NCI-H69 (cell line): ENCODE results near the gene VPS37D.
"Not testable (repeated sequence)": the region's sequence is repeated elsewhere in the genome, so short reads cannot be mapped to it uniquely, and the experiment has no call there.

Experiments
- DNase-seq: peaks from one replicate; lab custom pipeline; 2025; lab: John Stamatoyannopoulos, UW

The VPS37D gene

DNA sequence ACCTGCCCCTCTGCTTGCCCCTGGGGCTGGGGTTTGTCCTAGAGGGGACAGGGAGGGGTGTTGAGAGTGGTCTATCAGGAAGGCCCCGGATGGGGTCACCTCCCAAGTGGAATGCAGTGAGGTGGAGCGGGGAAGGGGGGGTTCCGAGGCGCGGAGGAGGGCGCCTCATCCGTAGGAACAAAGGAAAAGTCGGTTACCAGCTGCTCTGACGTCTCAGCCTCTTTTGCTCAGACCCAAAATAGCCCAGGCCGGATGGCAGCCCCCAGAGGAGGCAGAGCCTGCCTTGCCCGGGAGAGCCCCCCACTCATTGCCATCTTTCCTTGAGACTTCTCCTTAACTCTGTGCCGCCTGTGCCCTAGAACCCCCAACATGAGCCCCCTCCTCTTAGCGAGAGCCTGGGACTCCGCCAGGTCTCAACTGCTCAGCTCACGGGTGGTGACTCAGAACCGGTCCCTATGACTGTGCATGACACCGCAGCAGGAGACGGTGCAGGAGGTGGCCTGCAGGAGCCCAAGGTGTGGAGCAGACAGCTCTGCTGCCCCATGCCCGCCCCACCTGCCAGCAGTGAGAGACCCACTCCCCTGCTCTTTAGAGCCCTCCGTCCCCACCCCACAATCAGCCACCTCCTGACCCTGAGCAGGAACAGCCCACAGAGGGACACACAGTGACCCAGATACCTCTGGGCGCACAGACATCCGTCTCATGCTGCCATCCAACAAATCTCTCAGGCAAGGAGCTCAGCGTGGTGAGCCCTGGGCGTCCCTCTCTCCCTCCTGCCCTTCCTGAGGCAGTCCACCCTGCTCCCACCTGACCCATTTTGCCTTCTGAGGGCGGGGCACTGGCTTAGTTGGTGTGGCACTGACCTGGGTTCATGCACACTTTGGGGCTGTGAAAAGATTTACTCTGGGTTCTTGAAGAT is 38.8 kb downstream of the VPS37D start:
- DNase-seq = peak; percentile 80

DNA sequence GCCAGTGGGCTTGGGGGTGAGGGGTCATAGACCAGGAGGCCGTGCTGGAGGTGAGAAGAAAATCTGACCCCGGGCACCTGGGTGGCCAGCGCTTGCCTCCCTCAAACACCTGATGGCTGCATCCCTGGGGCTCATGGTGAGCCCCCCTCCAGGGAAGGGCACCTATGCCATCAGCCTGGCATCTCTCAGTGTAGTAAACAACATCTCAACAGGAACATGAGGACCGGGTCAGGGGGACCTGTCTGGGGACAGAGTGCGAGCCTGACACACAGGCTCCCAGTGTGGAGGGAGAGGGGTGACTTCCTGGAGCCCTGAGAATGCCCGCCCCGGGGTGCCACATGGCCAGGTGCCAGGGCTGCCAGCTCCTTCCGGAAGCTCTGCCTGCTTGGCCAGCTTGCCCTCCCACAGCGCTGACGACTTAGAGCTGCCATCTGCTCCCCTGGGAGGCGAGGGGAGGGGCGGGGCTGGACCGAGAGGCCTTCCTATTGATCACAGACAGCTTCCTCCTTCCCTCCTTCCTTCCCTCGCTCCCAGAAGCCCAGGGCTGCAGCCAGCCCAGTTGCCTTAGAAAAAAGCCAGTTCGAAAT is 39.5 kb downstream of the VPS37D start:
- peak; percentile 98 for DNase-seq

DNA sequence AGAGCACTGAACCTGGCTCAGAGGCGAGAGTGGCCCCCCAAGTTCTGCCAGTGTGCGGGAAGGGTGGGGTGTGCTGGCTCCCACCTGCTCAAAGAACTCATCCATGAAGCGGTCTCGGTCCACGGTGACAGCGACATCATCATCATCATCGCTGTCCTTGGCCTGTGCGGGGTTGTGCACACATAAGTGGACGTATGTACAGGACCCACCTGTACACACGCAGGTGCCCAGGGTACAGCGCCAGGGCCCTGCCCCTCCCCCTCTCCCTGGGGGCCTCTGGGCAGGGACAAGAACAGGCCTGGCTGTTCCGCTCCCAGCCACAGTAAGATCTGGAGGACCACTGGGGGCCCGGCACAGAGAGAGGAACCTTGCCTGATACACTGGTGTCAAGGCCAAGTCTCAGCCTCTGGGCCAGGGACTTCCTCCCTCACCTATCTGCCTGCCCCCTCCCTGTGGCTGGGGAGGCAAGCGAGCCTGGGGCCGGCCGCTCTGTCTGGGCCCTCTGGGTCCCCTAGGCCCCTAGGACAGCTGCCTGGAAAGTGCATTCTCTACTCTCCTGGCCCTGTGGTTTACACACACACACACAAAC is 41.4 kb downstream of the VPS37D start:
- peak; percentile 45 for DNase-seq

DNA sequence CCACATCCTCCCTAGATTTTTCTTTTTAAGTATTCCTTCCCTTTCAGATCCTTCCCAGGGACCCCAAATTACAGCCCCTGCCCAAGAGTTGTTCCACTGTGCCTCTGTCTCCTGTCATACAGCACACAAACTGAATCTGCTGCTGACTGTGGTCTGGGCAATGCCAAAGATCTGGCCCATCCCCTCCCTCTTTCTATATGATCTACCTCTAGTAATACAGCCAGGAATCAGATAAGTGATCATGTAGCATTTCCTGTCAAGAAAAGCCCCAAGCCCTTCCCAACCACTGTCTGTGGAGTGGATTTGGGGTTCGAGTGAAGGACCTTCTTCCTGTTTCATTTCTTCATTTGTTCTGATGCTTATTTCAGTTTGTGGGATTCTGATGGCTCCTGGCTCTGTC is 45.1 kb downstream of the VPS37D start:
- no peak for DNase-seq

DNA sequence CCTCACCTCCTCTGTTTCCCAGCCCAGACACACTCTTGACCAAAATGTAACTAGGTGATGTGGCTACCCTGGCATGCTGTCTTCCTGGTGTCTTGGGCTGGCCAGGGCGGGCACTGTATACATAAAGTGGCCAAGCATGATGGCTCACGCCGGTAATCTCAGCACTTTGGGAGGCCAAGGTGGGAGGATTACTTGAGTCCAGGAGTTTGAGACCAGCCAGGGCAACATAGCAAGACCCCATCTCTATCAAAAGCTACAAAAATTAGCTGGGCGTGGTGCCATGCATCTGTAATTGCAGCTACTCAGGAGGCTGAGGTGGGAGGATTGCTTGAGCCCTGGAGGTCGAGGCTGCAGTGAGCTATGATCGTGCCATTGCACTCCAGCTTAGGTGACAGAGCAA is 45.7 kb downstream of the VPS37D start:
- DNase-seq = not testable (repeated sequence)

DNA sequence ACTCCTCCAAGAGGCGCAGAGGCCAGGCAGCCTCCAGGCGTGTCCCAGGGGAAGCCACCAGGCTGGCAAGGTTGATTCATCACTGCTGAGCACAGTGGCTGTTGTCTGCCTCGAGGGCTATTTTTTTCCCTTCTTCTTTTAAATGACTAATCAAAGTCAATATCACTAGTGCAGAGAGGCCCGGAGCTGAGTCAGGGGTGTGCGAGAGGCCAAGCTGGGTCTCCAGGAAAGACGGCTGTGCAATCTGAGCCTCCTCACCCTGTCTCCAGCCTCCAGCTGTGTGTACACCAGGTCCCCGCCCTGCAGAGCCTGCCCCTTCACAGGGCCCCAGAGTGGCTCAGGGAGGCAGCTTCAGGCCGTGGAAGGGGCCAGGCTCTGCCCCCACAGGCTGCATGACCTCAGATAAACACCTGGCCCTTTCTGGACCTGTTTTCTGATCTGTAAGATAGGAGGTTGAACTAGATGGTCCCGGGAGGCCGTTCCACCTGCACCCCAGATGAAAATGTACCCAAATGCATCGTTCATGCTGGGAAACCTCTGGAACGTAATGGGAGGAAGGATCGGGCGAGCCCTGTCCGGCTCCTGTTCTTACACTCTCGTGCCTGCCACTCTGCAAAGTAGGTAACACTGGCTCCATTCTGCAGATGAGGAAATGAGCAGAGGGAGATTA is 48.2 kb downstream of the VPS37D start:
- DNase-seq = peak; percentile 98

DNA sequence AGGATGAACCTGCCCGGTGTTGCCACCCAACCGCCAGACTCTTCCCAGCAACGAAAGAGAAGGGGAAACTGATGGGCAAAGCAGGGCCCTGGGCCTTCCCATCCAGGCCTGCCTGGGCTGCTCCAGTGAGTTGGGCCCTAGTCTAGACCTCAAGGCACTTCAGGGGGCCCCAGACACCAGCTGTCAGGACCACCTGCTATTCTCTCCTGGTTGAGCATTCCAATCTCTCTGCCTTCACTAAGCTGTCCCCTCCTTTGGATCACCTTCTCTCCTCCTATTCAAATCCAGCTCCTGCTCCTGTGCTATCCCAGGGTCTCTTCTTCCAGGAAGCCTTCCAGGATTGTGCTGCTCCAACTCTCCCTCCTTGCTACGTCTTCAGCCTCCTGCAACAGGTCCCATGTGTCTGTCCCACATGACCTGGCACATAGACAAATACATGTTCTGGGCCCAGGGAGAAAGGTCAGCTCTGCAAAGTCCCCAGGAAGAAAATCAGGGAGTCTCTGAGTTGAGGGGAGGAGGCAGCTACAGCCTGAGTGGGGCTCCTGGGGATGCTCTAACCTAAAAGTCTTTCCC is 48.8 kb downstream of the VPS37D start:
- peak; percentile 69 for DNase-seq

DNA sequence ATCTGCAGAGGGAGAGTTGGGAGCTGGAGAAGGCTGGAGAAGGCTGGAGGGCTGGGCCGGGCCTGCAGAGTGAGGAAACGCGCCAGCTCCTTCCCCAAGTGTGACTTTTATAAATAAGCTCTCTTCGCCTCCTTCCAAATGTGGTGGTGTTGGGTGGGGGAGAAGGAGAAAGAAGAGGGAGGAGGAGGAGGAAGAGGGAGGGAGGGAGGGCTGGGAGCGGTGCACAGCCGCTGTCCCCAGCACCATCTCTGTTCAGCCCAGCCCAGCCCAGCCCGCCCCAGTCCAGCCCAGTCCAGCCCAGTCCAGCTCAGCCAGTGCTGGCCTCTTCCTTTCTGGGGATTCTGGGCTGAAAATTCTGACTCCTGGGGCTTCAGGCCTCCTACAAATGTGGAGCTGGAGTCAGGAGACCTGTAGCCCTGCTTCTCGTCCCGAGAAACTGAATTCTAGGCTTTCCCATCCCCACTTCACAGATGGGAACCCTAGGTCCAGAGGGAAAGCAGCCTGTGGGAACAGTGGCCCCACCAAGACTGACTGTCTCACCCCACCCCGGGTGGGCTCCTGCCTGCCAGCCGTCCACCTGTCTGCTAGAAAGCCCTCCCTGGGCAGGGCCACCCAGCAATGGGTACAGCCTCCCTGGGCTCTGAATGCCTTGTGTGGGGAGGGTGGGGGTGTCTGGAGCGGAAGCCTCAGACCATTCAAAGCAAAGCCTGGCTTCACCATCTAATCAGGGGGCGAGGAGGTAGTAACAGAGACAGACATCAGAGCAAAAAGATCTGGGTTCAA is 49.6 kb downstream of the VPS37D start:
- DNase-seq = no peak

DNA sequence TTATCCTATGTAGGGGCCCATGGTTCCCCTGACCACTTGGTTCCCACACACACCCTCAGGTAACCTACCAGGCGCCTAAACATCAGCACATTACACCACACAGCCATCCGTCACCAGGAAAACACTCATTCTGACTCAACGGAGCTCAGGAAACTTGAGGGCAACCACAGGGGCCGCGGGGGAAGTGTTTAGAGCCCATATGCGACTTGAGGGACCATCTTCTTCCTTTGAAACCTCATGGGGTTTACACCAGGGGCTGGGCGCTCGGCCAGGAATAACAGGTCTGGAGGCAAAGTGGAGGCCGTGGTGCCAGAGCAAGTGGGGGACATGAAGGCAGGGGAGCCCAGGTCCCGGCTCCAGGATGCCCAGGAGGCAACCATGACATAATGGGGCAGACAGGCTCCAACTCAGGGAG is 50.4 kb downstream of the VPS37D start:
- DNase-seq = peak; percentile 47

DNA sequence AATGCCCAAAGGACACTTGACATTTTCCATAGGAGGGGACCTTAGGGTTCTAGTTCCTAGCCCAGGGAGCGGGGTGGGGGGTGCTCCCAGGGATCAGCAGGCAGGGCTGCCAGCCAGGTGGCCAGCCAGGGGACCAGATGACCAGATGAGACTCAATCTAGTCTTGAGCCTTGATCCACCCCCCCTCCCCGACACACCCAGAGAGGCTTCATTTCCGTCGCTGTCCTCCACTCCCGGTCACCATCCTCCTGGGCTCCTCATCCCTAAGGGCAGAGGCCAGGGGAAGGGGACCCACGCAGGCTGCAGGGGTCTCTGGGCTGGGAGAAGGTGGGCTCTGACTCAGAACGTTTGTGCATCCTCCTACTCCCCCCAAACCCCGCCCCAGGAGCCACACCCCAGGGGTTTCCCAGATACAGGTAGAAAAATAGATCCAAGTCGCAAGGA is 50.8 kb downstream of the VPS37D start:
- no peak for DNase-seq

DNA sequence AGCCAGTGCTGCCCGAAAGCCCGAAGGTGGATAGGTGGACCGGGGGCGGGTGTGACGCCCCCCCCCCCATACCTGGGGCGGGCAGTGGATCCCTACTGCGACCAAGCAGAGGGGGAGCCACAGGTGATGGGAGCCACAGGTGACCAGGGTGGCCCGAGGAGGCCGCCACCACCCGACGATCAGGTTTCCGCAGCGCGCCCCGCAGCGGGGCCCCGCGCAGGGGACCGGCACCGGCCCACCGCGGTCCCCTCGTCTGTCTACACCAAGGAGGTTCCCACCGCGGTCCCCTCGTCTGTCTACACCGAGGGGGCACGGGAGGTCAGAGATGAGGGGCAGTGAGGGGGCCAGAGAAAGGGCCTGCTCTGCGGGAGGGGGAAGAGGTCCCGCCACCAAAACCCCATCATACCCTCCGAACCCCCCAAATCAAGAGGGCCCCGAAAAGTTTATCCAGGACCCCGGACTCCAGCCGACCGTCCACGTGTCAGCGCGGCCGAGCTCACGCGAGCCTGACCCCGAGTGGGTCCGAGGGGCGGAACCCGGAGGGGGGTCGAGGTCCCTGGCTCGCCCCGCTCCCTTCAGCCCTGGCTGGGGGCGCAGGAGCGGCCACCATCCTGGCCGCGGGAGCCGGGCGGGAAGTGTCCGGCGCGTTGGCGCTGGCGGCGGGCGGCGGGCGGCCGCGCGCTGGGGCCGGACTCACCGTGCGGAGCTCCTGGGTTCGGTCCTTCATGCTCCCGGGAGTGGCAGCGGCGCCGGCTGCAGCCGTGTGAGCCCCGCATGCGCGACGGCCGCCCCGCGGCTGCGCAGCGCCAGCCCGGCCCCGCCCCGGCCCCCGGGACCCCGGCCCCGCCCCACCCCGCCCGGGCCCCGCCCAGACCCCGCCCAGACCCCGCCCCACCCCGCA is 51.5 kb downstream of the VPS37D start, which contains the start of gene STX1A:
STX1A (minus strand) TSS at position 765 of the 901 bp plus-strand sequence; CDS start at position 727, 38 bp downstream.
- DNase-seq = peak; percentile 91

DNA sequence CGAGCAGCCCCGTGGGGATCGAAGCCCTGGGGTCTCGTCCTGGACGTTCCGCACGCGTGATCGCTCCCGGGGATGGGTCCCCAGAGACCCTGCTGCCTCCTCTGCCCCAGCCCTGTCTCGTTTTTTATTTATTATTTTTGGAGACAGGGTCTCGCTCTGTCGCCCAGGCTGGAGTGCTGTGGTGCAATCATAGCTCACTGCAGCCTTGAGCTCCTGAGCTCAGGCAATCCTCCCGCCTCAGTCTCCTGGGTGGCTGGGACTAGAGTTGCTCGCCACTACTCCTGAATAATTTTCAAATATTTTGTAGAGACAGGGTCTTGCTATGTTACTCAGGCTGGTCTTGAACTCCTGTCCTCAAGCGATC is 52.2 kb downstream of the VPS37D start:
- DNase-seq = no peak

DNA sequence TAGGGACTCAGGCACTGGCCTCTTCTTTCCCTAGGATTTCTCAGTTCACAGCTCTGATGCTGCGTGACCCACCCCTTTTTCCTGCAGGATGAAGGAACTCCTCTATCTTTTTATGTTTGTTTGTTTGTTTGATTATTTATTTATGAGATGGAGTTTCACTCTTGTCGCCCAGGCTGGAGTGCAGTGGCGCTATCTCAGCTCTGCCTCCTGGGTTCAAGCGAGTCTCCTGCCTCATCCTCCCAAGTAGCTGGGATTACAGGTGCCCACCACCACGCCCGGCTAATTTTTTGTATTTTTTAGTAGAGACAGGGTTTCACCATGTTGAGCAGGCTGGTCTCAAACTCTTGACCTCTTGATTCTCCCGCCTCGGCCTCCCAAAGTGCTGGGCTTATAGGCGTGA is 52.8 kb downstream of the VPS37D start:
- not testable (repeated sequence) for DNase-seq

DNA sequence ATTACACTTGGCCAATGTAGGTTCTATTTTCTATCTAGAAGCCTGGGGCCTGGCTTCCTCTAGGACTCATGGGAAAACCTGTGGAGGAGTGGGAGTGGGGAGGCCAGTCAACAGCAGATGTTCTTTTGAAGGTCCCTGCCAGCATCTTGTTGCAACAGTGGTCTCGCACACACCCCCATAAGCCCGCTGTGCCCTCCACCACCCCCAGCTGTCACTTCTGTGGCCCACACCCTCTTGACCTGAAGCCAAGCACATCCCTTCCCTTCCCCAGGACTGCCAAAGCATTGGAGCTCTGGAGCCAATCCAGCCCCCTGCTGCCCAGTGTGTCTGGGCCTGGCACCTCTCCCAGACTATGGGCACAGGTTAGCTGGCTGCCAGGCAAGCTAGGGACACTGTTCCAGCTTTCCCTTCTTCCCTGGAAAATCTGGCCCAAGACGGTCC is 53.8 kb downstream of the VPS37D start:
- peak; percentile 94 for DNase-seq
